ENCODE measurements around the gene PELI1. TPM values are rescaled to one million over a fixed set of nuclear protein-coding genes. Genes with fewer than 3 reads are reported as not detected.

PELI1 gene
- total RNA-seq, 2 donors from 2014 or later = 6.3 to 16.6 TPM

GRCh38 chr2:64115808-64116598, 28.2 kb downstream of the PELI1 start:
- WGBS, 2 donors = 8 to 10% methylated on average over 2 of the region's 2 CpGs
- intact Hi-C loops (cut with DNase I) = no loop called here
- DNase-seq (no peak), ATAC-seq (peak; percentile 70)
- TF ChIP-seq POLR2A (IDR thresholded peaks at IDR 0.05) (no peak), CTCF (IDR thresholded peaks at IDR 0.05) (no peak)
- H3K9me3 ChIP-seq = no peaks in the 10 kb centered on the region
- no peak overlapping the region for H3K4me3 ChIP-seq
- H3K4me1 ChIP-seq = peaks cover 64% of the 10 kb centered on the region
- H3K27me3 ChIP-seq = no peaks in the 10 kb centered on the region
- H3K27ac ChIP-seq = peak overlapping the region; percentile 50 to 80 (median 70)
- H3K36me3 ChIP-seq (replicated peaks in 1 of 2; ENCODE audit: insufficient read depth in 1 of 2, low read depth in 2 of 2) = no peaks in the 10 kb centered on the region

- peaks cover 62% of the 10 kb centered on the region for H3K4me1 ChIP-seq
- 40 to 53% methylated on average over 3 of the region's 3 CpGs for WGBS, 2 donors
- peak overlapping the region; percentile 50 to 80 (median 70) for H3K27ac ChIP-seq
- H3K9me3 ChIP-seq = no peaks in the 10 kb centered on the region
- no peaks in the 10 kb centered on the region for H3K36me3 ChIP-seq (replicated peaks in 1 of 2; ENCODE audit: insufficient read depth in 1 of 2, low read depth in 2 of 2)
- H3K4me3 ChIP-seq = no peak overlapping the region
- no peak for ATAC-seq
- no peaks in the 10 kb centered on the region for H3K27me3 ChIP-seq
- TF ChIP-seq POLR2A (IDR thresholded peaks at IDR 0.05) (no peak), CTCF (IDR thresholded peaks at IDR 0.05) (no peak)
- DNase-seq = no peak
- intact Hi-C loops (cut with DNase I) = no loop called here
These were observed 29.3 kb downstream of the PELI1 start for GRCh38 chr2:64114912-64115277.

GRCh38 chr2:64114063-64114911, 29.9 kb downstream of the PELI1 start:
- intact Hi-C loops (cut with DNase I) = no loop called here
- peak in 1 of 3 donors; percentile 23 for TF ChIP-seq POLR2A (IDR thresholded peaks at IDR 0.05)
- no peak for TF ChIP-seq CTCF (IDR thresholded peaks at IDR 0.05)
- ATAC-seq (peak; percentile 82), DNase-seq (peak; percentile 36 to 70 (median 60))
- Histone ChIP-seq H3K27ac (peak overlapping the region; percentile 50 to 80 (median 70)), H3K4me1 (peaks cover 62% of the 10 kb centered on the region), H3K9me3 (no peaks in the 10 kb centered on the region), H3K36me3 (replicated peaks in 1 of 2; ENCODE audit: insufficient read depth in 1 of 2, low read depth in 2 of 2) (no peaks in the 10 kb centered on the region), H3K27me3 (no peaks in the 10 kb centered on the region), H3K4me3 (no peak overlapping the region)
- 27 to 28% methylated on average over 1 of the region's 1 CpG for WGBS, 2 donors

- Histone ChIP-seq H3K27ac (peak overlapping the region in 1 of 4 donors; percentile 7), H3K36me3 (replicated peaks in 1 of 2; ENCODE audit: insufficient read depth in 1 of 2, low read depth in 2 of 2) (no peaks in the 10 kb centered on the region), H3K4me3 (no peak overlapping the region), H3K9me3 (no peaks in the 10 kb centered on the region), H3K27me3 (no peaks in the 10 kb centered on the region), H3K4me1 (peaks cover 62% of the 10 kb centered on the region)
- ATAC-seq (no peak), DNase-seq (no peak)
- intact Hi-C loops (cut with DNase I) = no loop called here
- TF ChIP-seq POLR2A (IDR thresholded peaks at IDR 0.05) (no peak), CTCF (IDR thresholded peaks at IDR 0.05) (no peak)
- WGBS, 2 donors = 78 to 81% methylated on average over 4 of the region's 4 CpGs
These were observed 32.2 kb downstream of the PELI1 start for GRCh38 chr2:64112016-64112415.

Data from body of pancreas (tissue), 4 donors.